Activated CD4-positive, alpha-beta T cell treated with anti-CD3 and anti-CD28 coated beads, Interleukin-2, Interleukin-6, amounts not matched to agents 100 ng/mL and 50 ng/mL, durations not matched to agents 16 hours and 8 hours (primary cell): ENCODE results near the gene SMARCE1.

ENCODE experiments used
- DNase-seq: peaks from one replicate; pipeline ENCODE4 v3.0.0-alpha.2; 2020

SMARCE1 gene

GRCh38 chr17:40645291-40645690 lies 2.3 kb downstream of the SMARCE1 start:
- DNase-seq, result no peak

GRCh38 chr17:40637931-40638330 lies 9.7 kb downstream of the SMARCE1 start:
- DNase-seq, result no peak

GRCh38 chr17:40633871-40634270 lies 13.7 kb downstream of the SMARCE1 start:
- no peak for DNase-seq

- no peak for DNase-seq
Observed at GRCh38 chr17:40632216-40632615, 15.4 kb downstream of the SMARCE1 start.

GRCh38 chr17:40629842-40630241 lies 17.8 kb downstream of the SMARCE1 start:
- DNase-seq, result no peak

GRCh38 chr17:40625311-40625710 lies 22.3 kb downstream of the SMARCE1 start:
- DNase-seq, result no peak

- no peak for DNase-seq
Observed at GRCh38 chr17:40623419-40624210, 24.0 kb downstream of the SMARCE1 start.

GRCh38 chr17:40622509-40622928 lies 25.1 kb downstream of the SMARCE1 start:
- no peak for DNase-seq

GRCh38 chr17:40621578-40621977 lies 26.0 kb downstream of the SMARCE1 start:
- DNase-seq, result no peak

GRCh38 chr17:40621019-40621418 lies 26.6 kb downstream of the SMARCE1 start:
- no peak for DNase-seq

GRCh38 chr17:40618754-40619625 lies 28.6 kb downstream of the SMARCE1 start:
- DNase-seq, result no peak

- no peak for DNase-seq
Observed at GRCh38 chr17:40617678-40618240, 29.9 kb downstream of the SMARCE1 start.

GRCh38 chr17:40616592-40616991 lies 31.0 kb downstream of the SMARCE1 start:
- DNase-seq, result no peak

- no peak for DNase-seq
Observed at GRCh38 chr17:40615841-40616476, 31.7 kb downstream of the SMARCE1 start.

- peak; percentile 34 for DNase-seq
Observed at GRCh38 chr17:40615068-40615840, 32.4 kb downstream of the SMARCE1 start.

GRCh38 chr17:40614431-40615067 lies 33.1 kb downstream of the SMARCE1 start:
- DNase-seq, result no peak

GRCh38 chr17:40613467-40614154 lies 34.0 kb downstream of the SMARCE1 start:
- DNase-seq, result no peak

GRCh38 chr17:40612599-40613244 lies 34.9 kb downstream of the SMARCE1 start:
- DNase-seq, result no peak

- DNase-seq, result no peak
Observed at GRCh38 chr17:40611840-40612474, 35.7 kb downstream of the SMARCE1 start.

- DNase-seq, result peak; percentile 67
Observed at GRCh38 chr17:40610359-40610758, 37.3 kb downstream of the SMARCE1 start.
